GM23338 (cell line): ENCODE data around the gene SLC23A3. TPM values are rescaled to one million over a fixed set of nuclear protein-coding genes. Genes with fewer than 3 reads are reported as not detected.

Experiments used
- ATAC-seq: fragments of 200-7000 bp; cut with Tn5 transposase; 3 replicates; pipeline ENCODE4 v1.9.1; 2020
- DNase-seq: peaks from one replicate; pipeline ENCODE4 v3.0.0-alpha.2; 2015; ENCODE audit warnings: low spot score
- H2AFZ ChIP-seq: fragments of 200-600 bp; sonication (generic); 2 replicates; pipeline ENCODE4 v1.8.0; 2016; ENCODE audit warnings: antibody characterized with exemption, mild to moderate bottlenecking, moderate library complexity
- H3F3A ChIP-seq: fragments of 200-600 bp; sonication (generic); replicated peaks from 2 replicates; pipeline ENCODE4 v1.8.0; 2017; ENCODE audit warnings: antibody characterized with exemption, mixed run types, low read depth
- H3K27ac ChIP-seq: fragments of 200-600 bp; sonication (generic); 2 replicates; pipeline ENCODE4 v1.6.1; 2016; ENCODE audit warnings: low read depth
- H3K27me3 ChIP-seq: fragments of 200-600 bp; sonication (generic); 2 replicates; pipeline ENCODE4 v1.8.0; 2016; ENCODE audit warnings: mild to moderate bottlenecking, mixed run types, moderate library complexity; ENCODE audit not compliant: insufficient read depth
- H3K36me3 ChIP-seq: fragments of 200-600 bp; sonication (generic); 2 replicates; pipeline ENCODE4 v1.8.0; 2016; ENCODE audit warnings: mild to moderate bottlenecking; ENCODE audit not compliant: insufficient read depth
- H3K4me1 ChIP-seq: fragments of 200-600 bp; sonication (generic); 2 replicates; pipeline ENCODE4 v1.8.0; 2016; ENCODE audit warnings: mild to moderate bottlenecking, moderate library complexity; ENCODE audit not compliant: insufficient read depth
- H3K4me2 ChIP-seq: fragments of 200-600 bp; sonication (generic); 2 replicates; pipeline ENCODE4 v1.7.1; 2017; ENCODE audit warnings: mixed run types
- H3K4me3 ChIP-seq: fragments of 200-600 bp; sonication (generic); 2 replicates; pipeline ENCODE4 v1.6.1; 2016; ENCODE audit warnings: mixed run types
- H3K79me2 ChIP-seq: fragments of 200-600 bp; sonication (generic); replicated peaks from 2 replicates; pipeline ENCODE4 v1.8.0; 2017; ENCODE audit warnings: mild to moderate bottlenecking; ENCODE audit not compliant: insufficient read depth
- H3K9me2 ChIP-seq: fragments of 200-600 bp; sonication (generic); 2 replicates; pipeline ENCODE4 v1.8.0; 2017; ENCODE audit not compliant: insufficient read depth
- H4K20me1 ChIP-seq: fragments of 200-600 bp; sonication (generic); replicated peaks from 2 replicates; pipeline ENCODE4 v1.8.0; 2017; ENCODE audit warnings: mild to moderate bottlenecking; ENCODE audit not compliant: insufficient read depth
- H3K27ac Mint-ChIP-seq: 2 replicates; pipeline ENCODE4 v1.8.0; 2020; ENCODE audit warnings: inconsistent platforms, mild to moderate bottlenecking, moderate library complexity, mixed read lengths
- H3K27me3 Mint-ChIP-seq: 3 replicates; pipeline ENCODE4 v1.8.0; 2022; ENCODE audit warnings: low read depth, mild to moderate bottlenecking, moderate library complexity, mixed read lengths, inconsistent platforms; ENCODE audit not compliant: insufficient read depth, poor library complexity
- H3K36me3 Mint-ChIP-seq: 3 replicates; pipeline ENCODE4 v1.8.0; 2021; ENCODE audit warnings: low read depth, mild to moderate bottlenecking, inconsistent platforms, moderate library complexity, mixed read lengths
- H3K4me1 Mint-ChIP-seq: 3 replicates; pipeline ENCODE4 v1.8.0; 2020; ENCODE audit warnings: mild to moderate bottlenecking, inconsistent platforms, mixed read lengths
- H3K4me3 Mint-ChIP-seq: 3 replicates; pipeline ENCODE4 v1.8.0; 2021; ENCODE audit warnings: moderate library complexity, mild to moderate bottlenecking, inconsistent platforms, mixed read lengths
- H3K9me3 Mint-ChIP-seq: 3 replicates; pipeline ENCODE4 v1.8.0; 2020; ENCODE audit warnings: moderate library complexity, mild to moderate bottlenecking, inconsistent platforms, mixed read lengths
- CREB1 ChIP-seq: fragments of 250-450 bp; sonication (Bioruptor Pico); IDR thresholded peaks from 2 replicates; pipeline ENCODE4 v1.5.0; 2020; ENCODE audit warnings: low read depth, mild to moderate bottlenecking, moderate library complexity
- CTCF ChIP-seq, 2 experiments: fragments of 200-600 bp in 1 of 2; sonication (generic) in 1 of 2; conservative IDR thresholded peaks; 2 replicates each; pipeline versions ENCODE4 v1.5.1 to v1.6.1; 2016 to 2017; ENCODE audit warnings: antibody characterized with exemption in 2 of 2, low read depth in 2 of 2, mild to moderate bottlenecking in 2 of 2, moderate library complexity in 1 of 2
- ETS1 ChIP-seq: IDR thresholded peaks from 2 replicates; pipeline ENCODE4 v1.6.1; 2016; ENCODE audit warnings: antibody characterized with exemption
- EZH2 ChIP-seq: fragments of 200-600 bp; sonication (generic); IDR thresholded peaks from one replicate; pipeline ENCODE4 v1.8.0; 2017; ENCODE audit warnings: antibody characterized with exemption, mild to moderate bottlenecking, low read depth; ENCODE audit not compliant: unreplicated experiment
- EZH2phosphoT487 ChIP-seq: fragments of 200-600 bp; sonication (generic); IDR thresholded peaks from one replicate; pipeline ENCODE4 v1.8.1; 2018; ENCODE audit warnings: antibody characterized with exemption; ENCODE audit not compliant: unreplicated experiment
- JUNB ChIP-seq: IDR thresholded peaks from one replicate; pipeline ENCODE4 v1.6.1; 2016; ENCODE audit warnings: antibody characterized with exemption; ENCODE audit not compliant: unreplicated experiment
- NANOG ChIP-seq: IDR thresholded peaks from 2 replicates; pipeline ENCODE4 v1.6.1; 2016; ENCODE audit warnings: antibody characterized with exemption, borderline replicate concordance
- POLR2AphosphoS5 ChIP-seq: IDR thresholded peaks from 2 replicates; pipeline ENCODE4 v1.6.1; 2016; ENCODE audit warnings: antibody characterized with exemption, low read depth
- STAT1 ChIP-seq: IDR thresholded peaks from one replicate; pipeline ENCODE4 v1.6.1; 2016; ENCODE audit warnings: antibody characterized with exemption; ENCODE audit not compliant: unreplicated experiment
- ZNF114 ChIP-seq: fragments of 250-450 bp; sonication (Bioruptor Pico); IDR thresholded peaks from 2 replicates; pipeline ENCODE4 v1.5.0; 2020; ENCODE audit warnings: mild to moderate bottlenecking, moderate library complexity
- ZNF462 ChIP-seq: fragments of 250-450 bp; sonication (Bioruptor Pico); IDR thresholded peaks from 2 replicates; pipeline ENCODE4 v1.5.0; 2020; ENCODE audit warnings: mild to moderate bottlenecking, moderate library complexity
- polyA plus RNA-seq: library from polyadenylated mRNA; unstranded; fragments of >200 nt; fragmentation: Nextera tagmentation; extraction: Ambion mirVana; gene quantifications from 2 replicates; pipeline ENCODE4 v1.2.1, GENCODE V29; 2016
- total RNA-seq: library from RNA; depleted of rRNA; stranded (reverse); fragments of >200 nt; shearing (Covaris generic); gene quantifications from 2 replicates; pipeline ENCODE4 v1.2.3, GENCODE V29; 2014

The SLC23A3 gene
- total and polyA plus RNA-seq, 2 experiments from 2014 or later, result 0.10 to 0.73 TPM

- TF ChIP-seq JUNB (no peak), CREB1 (no peak), ETS1 (no peak), CTCF (conservative IDR thresholded peaks at IDR 0.05; ENCODE audit: low read depth in 2 of 2) (no peak), NANOG (no peak), POLR2AphosphoS5 (no peak), STAT1 (no peak), EZH2 (no peak), ZNF114 (CRISPR knock-in tag) (no peak), EZH2phosphoT487 (no peak)
Measured at GRCh38 chr2:219175486-219175885, 5.7 kb upstream of the SLC23A3 start (continued).

- no peak for DNase-seq
- TF ChIP-seq NANOG, result no peak
- no peak for TF ChIP-seq ZNF462 (CRISPR knock-in tag)
- no peak for TF ChIP-seq EZH2
- H3K4me3 Mint-ChIP-seq, result no peak overlapping the region; the same call in 2 of the 3 replicates
Measured at GRCh38 chr2:219174801-219175200, 5.0 kb upstream of the SLC23A3 start.

More at GRCh38 chr2:219174801-219175200, 5.0 kb upstream of the SLC23A3 start:
- H3K9me3 Mint-ChIP-seq, result no peaks in the 10 kb centered on the region; the same call in 2 of the 3 replicates
- Histone ChIP-seq H3K27me3 (no peaks in the 10 kb centered on the region), H3K36me3 (no peaks in the 10 kb centered on the region), H3F3A (peaks cover 20% of the 10 kb centered on the region), H4K20me1 (no peaks in the 10 kb centered on the region; the same call in 1 of the 2 replicates), H2AFZ (no peak overlapping the region), H3K9me2 (no peaks in the 10 kb centered on the region), H3K79me2 (peaks cover 7% of the 10 kb centered on the region), H3K4me1 (peaks cover 13% of the 10 kb centered on the region), H3K4me2 (no peak overlapping the region), H3K27ac (no peak overlapping the region), H3K4me3 (no peak overlapping the region)
- H3K36me3 Mint-ChIP-seq, result peaks cover 24% of the 10 kb centered on the region
- H3K27me3 Mint-ChIP-seq, result peaks cover 20% of the 10 kb centered on the region
- no peak overlapping the region for H3K27ac Mint-ChIP-seq
- no peak for ATAC-seq
- H3K4me1 Mint-ChIP-seq, result peaks cover 19% of the 10 kb centered on the region
